GM12873 (cell line): ENCODE data around the gene ALG6.

Source experiments
- CTCF ChIP-seq: IDR thresholded peaks from 2 replicates; pipeline ENCODE4 v1.5.1; 2012; ENCODE audit warnings: low read depth, mild to moderate bottlenecking, moderate library complexity, low read length, control low read depth; ENCODE audit not compliant: insufficient read depth; ENCODE audit errors: missing control alignments

Gene ALG6

GRCh38 chr1:63423649-63424048 lies 56.2 kb downstream of the ALG6 start:
- no peak for TF ChIP-seq CTCF

- no peak for TF ChIP-seq CTCF
Observed at GRCh38 chr1:63428815-63429214, 61.4 kb downstream of the ALG6 start.

- TF ChIP-seq CTCF: no peak
Observed at GRCh38 chr1:63429281-63429680, 61.9 kb downstream of the ALG6 start.

- no peak for TF ChIP-seq CTCF
Observed at GRCh38 chr1:63435161-63435560, 67.7 kb downstream of the ALG6 start.

GRCh38 chr1:63442141-63442475 lies 74.7 kb downstream of the ALG6 start:
- TF ChIP-seq CTCF: no peak

- TF ChIP-seq CTCF: no peak
Observed at GRCh38 chr1:63448731-63449246, 81.4 kb downstream of the ALG6 start.

- no peak for TF ChIP-seq CTCF
Observed at GRCh38 chr1:63450416-63450815, 83.0 kb downstream of the ALG6 start.

GRCh38 chr1:63453232-63453631 lies 85.8 kb downstream of the ALG6 start:
- TF ChIP-seq CTCF: no peak
